Endothelial cell of umbilical vein (primary cell): Measurements from ENCODE around the gene TEX264. TPM values are rescaled to one million over a fixed set of nuclear protein-coding genes. Genes with fewer than 3 reads are reported as not detected.
"Not testable (repeated sequence)": the region's sequence is repeated elsewhere in the genome, so short reads cannot be mapped to it uniquely, and the experiment has no call there.

Source experiments
- BruUV-seq: library from RNA; stranded (reverse); fragments of 400-500 nt; replicated peaks from 2 replicates; lab custom pipeline; 2021; lab: Mats Ljungman, UMichigan
- CTCF ChIA-PET: fragments of 300-600, 350-600 bp; sonication (Branson Sonifier 250); formaldehyde crosslinking; loops from one replicate; lab custom pipeline; 2021; ENCODE audit warnings: antibody characterized with exemption, inconsistent platforms; lab: Charles Lee
- POLR2A ChIA-PET: fragments of 300-600, 350-600 bp; sonication (Branson Sonifier 250); formaldehyde crosslinking; loops from one replicate; lab custom pipeline; 2021; ENCODE audit warnings: antibody characterized with exemption, inconsistent platforms; lab: Charles Lee
- DNase-seq: peaks from one replicate; pipeline ENCODE4 v3.0.0-alpha.2; 2011; ENCODE audit warnings: low read depth, low spot score
- FAIRE-seq: peaks from 2 replicates; lab custom pipeline; 2011; peaks lifted over from hg19 to GRCh38; lab: Jason Lieb, UNC
- H2AFZ ChIP-seq: 2 replicates; pipeline ENCODE4 v1.6.0; 2012; ENCODE audit warnings: low read depth, low read length, control low read depth, inconsistent platforms
- H3K27ac ChIP-seq: 2 replicates; pipeline ENCODE4 v1.5.1; 2011; ENCODE audit warnings: low read depth, mild to moderate bottlenecking, control low read depth, low read length, moderate library complexity; ENCODE audit not compliant: insufficient read depth
- H3K27me3 ChIP-seq, 2 experiments: 2 replicates each; pipeline versions ENCODE4 v1.6.0 to v1.6.1; 2011; ENCODE audit warnings: low read length in 2 of 2, mixed read lengths in 1 of 2; ENCODE audit not compliant: control insufficient read depth in 2 of 2, insufficient read depth in 2 of 2
- H3K36me3 ChIP-seq, 2 experiments: 2 replicates in 1 of 2; 3 replicates in 1 of 2; pipeline ENCODE4 v1.5.1; 2011; ENCODE audit warnings: low read length in 2 of 2, mild to moderate bottlenecking in 1 of 2, moderate library complexity in 1 of 2; ENCODE audit not compliant: control insufficient read depth in 2 of 2, insufficient read depth in 2 of 2; ENCODE audit errors: extremely low read depth in 1 of 2
- H3K4me1 ChIP-seq: 3 replicates; pipeline ENCODE4 v1.5.1; 2011; ENCODE audit warnings: mild to moderate bottlenecking, low read length; ENCODE audit not compliant: control insufficient read depth, insufficient read depth; ENCODE audit errors: extremely low read depth
- H3K4me2 ChIP-seq: 2 replicates; pipeline ENCODE4 v1.6.1; 2011; ENCODE audit warnings: low read length, control low read depth, mixed read lengths; ENCODE audit not compliant: insufficient read depth
- H3K4me3 ChIP-seq, 3 experiments: fragments of 200-600 bp in 1 of 3; sonication (generic), shearing (Covaris generic) in 1 of 3; replicated peaks in 1 of 3; 2 replicates each; pipeline ENCODE4 v1.5.1; 2011 to 2016; ENCODE audit warnings: control low read depth in 3 of 3, low read length in 3 of 3, mild to moderate bottlenecking in 2 of 3, inconsistent platforms in 1 of 3, low read depth in 1 of 3, moderate library complexity in 1 of 3; ENCODE audit not compliant: insufficient read depth in 1 of 3
- H3K79me2 ChIP-seq: 2 replicates; pipeline ENCODE4 v1.6.0; 2012; ENCODE audit warnings: low read length, inconsistent platforms; ENCODE audit not compliant: control insufficient read depth, insufficient read depth
- H3K9ac ChIP-seq: replicated peaks from 2 replicates; pipeline ENCODE3; 2011; ENCODE audit warnings: low read length, control low read depth; ENCODE audit not compliant: insufficient read depth; ENCODE audit errors: extremely low read depth
- H3K9me1 ChIP-seq: replicated peaks from 3 replicates; pipeline ENCODE4 v1.6.0; 2011; ENCODE audit warnings: mild to moderate bottlenecking, low read length; ENCODE audit not compliant: control insufficient read depth, insufficient read depth; ENCODE audit errors: extremely low read depth
- H3K9me3 ChIP-seq: replicated peaks from 2 replicates; pipeline ENCODE4 v1.5.1; 2012; ENCODE audit warnings: low read length, inconsistent platforms; ENCODE audit not compliant: control insufficient read depth, insufficient read depth
- H4K20me1 ChIP-seq: replicated peaks from 2 replicates; pipeline ENCODE3; 2011; ENCODE audit warnings: mild to moderate bottlenecking, low read length; ENCODE audit not compliant: control insufficient read depth, insufficient read depth; ENCODE audit errors: extremely low read depth
- EZH2 ChIP-seq: IDR thresholded peaks from 2 replicates; pipeline ENCODE4 v1.6.1; 2012; ENCODE audit warnings: borderline replicate concordance, low read depth, mild to moderate bottlenecking, moderate library complexity, low read length, inconsistent platforms; ENCODE audit not compliant: severe bottlenecking
- FOS ChIP-seq: IDR thresholded peaks from 2 replicates; pipeline ENCODE4 v1.6.1; 2011; ENCODE audit warnings: mild to moderate bottlenecking, low read length, moderate library complexity, borderline replicate concordance; ENCODE audit not compliant: insufficient read depth
- GATA2 ChIP-seq: IDR thresholded peaks from 2 replicates; pipeline ENCODE4 v1.7.0; 2011; ENCODE audit warnings: low read depth, mild to moderate bottlenecking, moderate library complexity, mixed read lengths, low read length; ENCODE audit not compliant: insufficient read length, insufficient read depth
- JUN ChIP-seq: IDR thresholded peaks from 2 replicates; pipeline ENCODE4 v1.6.1; 2011; ENCODE audit warnings: borderline replicate concordance, low read depth; ENCODE audit not compliant: insufficient read length, insufficient read depth
- MYC ChIP-seq: IDR thresholded peaks from one replicate; pipeline ENCODE4 v1.6.1; 2011; ENCODE audit warnings: mild to moderate bottlenecking, low read depth, low read length
- POLR2A ChIP-seq: IDR thresholded peaks from 2 replicates; pipeline ENCODE4 v1.6.1; 2012; ENCODE audit warnings: low read depth, mild to moderate bottlenecking, control low read depth, low read length
- dilution Hi-C: fragments of 300-500 bp; cut with MboI; formaldehyde crosslinking; loops from one replicate; pipeline ENCODE4 v1.15.0; 2019; ENCODE audit warnings: low sequenced_read_pairs; ENCODE audit not compliant: extremely low pct_ligation_motif_present
- intact Hi-C: fragments of 100-400 bp; cut with micrococcal nuclease; formaldehyde crosslinking; loops from one replicate; pipeline ENCODE4 v1.10.0; 2022
- polyA plus RNA-seq, 4 experiments: library from polyadenylated mRNA; depleted of rRNA in 3 of 4; stranded (reverse) in 3 of 4; unstranded in 1 of 4; fragments of >200 nt; gene quantifications; 2 replicates each; pipeline versions ENCODE4 v1.2.1 to v1.2.3, GENCODE V29; 2011 to 2012; ENCODE audit warnings: missing spikeins in 1 of 4
- total RNA-seq: library from RNA; stranded (reverse); gene quantifications from 2 replicates; pipeline ENCODE4 v1.2.3, GENCODE V29; 2021
- TF ChIP-seq, protein P1 (sequence below), 2 donors: IDR thresholded peaks; 1 replicate in 1 of 2; 2 replicates in 1 of 2; pipeline ENCODE4 v1.5.1; 2011; ENCODE audit warnings: low read length in 2 of 2, mild to moderate bottlenecking in 2 of 2, moderate library complexity in 2 of 2, control low read depth in 1 of 2, inconsistent platforms in 1 of 2, low read depth in 1 of 2; ENCODE audit not compliant: insufficient read depth in 1 of 2; ENCODE audit errors: extremely low read depth in 1 of 2

TEX264 gene
- total and polyA plus RNA-seq, 2 donors (not counting 3 experiments of a cell fraction or from before 2014, with no cell fraction given) = 29.0 to 89.7 TPM

DNA sequence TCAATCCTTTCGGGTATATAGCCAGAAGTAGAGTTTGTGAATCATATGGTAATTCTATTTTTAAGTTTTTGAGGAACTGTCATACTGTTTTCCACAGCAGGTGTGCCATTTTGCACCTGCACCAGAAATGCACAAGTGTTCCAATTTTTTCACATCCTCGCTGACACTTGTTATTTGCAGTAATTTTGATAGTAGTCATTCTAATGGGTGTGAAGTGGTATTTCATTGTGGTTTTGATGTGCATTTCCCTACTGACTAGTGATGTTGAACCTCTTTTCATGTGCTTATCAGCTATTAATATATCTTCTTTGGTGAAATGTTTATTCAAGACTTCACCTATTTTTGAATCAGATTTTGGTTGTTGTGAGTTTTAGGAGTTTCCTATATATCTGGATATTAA, 64.9 kb downstream of the TEX264 start:
- no peak for TF ChIP-seq EZH2
- no peak for TF ChIP-seq JUN
- no peak for TF ChIP-seq MYC
- TF ChIP-seq, protein P1, sequence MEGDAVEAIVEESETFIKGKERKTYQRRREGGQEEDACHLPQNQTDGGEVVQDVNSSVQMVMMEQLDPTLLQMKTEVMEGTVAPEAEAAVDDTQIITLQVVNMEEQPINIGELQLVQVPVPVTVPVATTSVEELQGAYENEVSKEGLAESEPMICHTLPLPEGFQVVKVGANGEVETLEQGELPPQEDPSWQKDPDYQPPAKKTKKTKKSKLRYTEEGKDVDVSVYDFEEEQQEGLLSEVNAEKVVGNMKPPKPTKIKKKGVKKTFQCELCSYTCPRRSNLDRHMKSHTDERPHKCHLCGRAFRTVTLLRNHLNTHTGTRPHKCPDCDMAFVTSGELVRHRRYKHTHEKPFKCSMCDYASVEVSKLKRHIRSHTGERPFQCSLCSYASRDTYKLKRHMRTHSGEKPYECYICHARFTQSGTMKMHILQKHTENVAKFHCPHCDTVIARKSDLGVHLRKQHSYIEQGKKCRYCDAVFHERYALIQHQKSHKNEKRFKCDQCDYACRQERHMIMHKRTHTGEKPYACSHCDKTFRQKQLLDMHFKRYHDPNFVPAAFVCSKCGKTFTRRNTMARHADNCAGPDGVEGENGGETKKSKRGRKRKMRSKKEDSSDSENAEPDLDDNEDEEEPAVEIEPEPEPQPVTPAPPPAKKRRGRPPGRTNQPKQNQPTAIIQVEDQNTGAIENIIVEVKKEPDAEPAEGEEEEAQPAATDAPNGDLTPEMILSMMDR (IDR thresholded peaks at IDR 0.05; ENCODE audit: extremely low read depth in 1 of 2, insufficient read depth in 1 of 2, low read depth in 1 of 2, low read length in 2 of 2) = no peak
- TF ChIP-seq POLR2A = no peak
- TF ChIP-seq GATA2 = no peak
- dilution Hi-C loops = no loop called here
- ChIA-PET CTCF (no interaction called here), POLR2A (no interaction called here)
- DNase-seq (no peak), FAIRE-seq (no peak)
- peaks cover 14 to 20% of the 10 kb centered on the region in 2 experiments for H3K27me3 ChIP-seq
- no peak overlapping the region for H3K4me2 ChIP-seq
- H3K9me1 ChIP-seq = no peaks in the 10 kb centered on the region
- no peak overlapping the region for H3K27ac ChIP-seq
- H3K9me3 ChIP-seq = no peaks in the 10 kb centered on the region
- intact Hi-C loops = no loop called here
- no peak overlapping the region for H3K4me3 ChIP-seq
- no peaks in the 10 kb centered on the region for H4K20me1 ChIP-seq
- no peaks in the 10 kb centered on the region for H3K4me1 ChIP-seq
- H3K9ac ChIP-seq = no peak overlapping the region
- H3K36me3 ChIP-seq = no peaks in the 10 kb centered on the region
- no TSS peak for BruUV-seq
- H2AFZ ChIP-seq = no peak overlapping the region
- no peaks in the 10 kb centered on the region for H3K79me2 ChIP-seq

DNA sequence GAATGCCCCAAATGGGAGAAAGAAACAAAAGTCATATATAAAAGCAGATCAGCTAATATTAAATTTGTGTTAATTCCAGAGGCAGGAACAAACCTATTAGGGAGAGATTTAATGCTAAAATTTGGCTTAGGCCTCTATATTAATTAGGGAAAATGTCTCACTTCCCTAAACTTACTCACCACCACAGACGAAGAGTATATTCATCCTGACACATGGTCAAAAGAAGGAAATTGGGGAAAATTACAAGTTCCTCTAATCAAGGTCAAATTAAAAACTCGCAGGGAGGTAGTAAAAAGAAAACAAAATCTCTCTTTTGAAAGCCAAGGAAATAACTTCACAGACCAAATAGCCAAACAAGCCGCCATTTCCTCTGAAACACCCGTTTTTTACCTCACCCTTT, 68.1 kb downstream of the TEX264 start:
- no peaks in the 10 kb centered on the region for H3K36me3 ChIP-seq
- CTCF ChIA-PET = no interaction called here
- dilution Hi-C loops = no loop called here

DNA sequence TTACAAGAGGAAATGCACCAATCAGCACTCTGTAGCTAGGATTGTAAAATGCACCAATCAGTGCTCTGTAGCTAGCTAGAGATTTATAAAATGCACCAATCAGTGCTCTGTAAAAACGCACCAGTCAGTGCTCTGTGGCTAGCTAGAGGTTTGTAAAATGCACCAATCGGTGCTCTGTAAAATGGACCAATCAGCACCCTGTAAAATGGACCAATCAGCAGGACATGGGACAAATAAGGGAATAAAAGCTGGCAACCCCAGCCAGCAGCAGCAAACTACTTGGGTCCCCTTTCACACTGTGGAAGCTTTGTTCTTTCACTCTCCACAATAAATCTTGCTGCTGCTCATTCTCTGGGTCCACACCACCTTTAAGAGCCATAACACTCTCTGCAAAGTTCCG, 71.3 kb downstream of the TEX264 start:
- H3K9me1 ChIP-seq, H3K4me1 ChIP-seq, POLR2A ChIA-PET, FAIRE-seq, H2AFZ ChIP-seq, H3K9me3 ChIP-seq, H3K36me3 ChIP-seq, DNase-seq, H3K79me2 ChIP-seq, dilution Hi-C loops, intact Hi-C loops, CTCF ChIA-PET, H3K4me2 ChIP-seq, H4K20me1 ChIP-seq, H3K27ac ChIP-seq, BruUV-seq, H3K9ac ChIP-seq, H3K4me3 ChIP-seq: not testable (repeated sequence)
- H3K27me3 ChIP-seq = peaks cover 7 to 12% of the 10 kb centered on the region in 2 experiments

More for the DNA sequence above, 68.1 kb downstream of the TEX264 start:
- H2AFZ ChIP-seq = no peak overlapping the region
- no peak overlapping the region for H3K4me2 ChIP-seq
- no peak overlapping the region for H3K4me3 ChIP-seq
- H3K27ac ChIP-seq = no peak overlapping the region
- DNase-seq (no peak), FAIRE-seq (no peak)
- H3K4me1 ChIP-seq = no peaks in the 10 kb centered on the region
- intact Hi-C loops = no loop called here
- H4K20me1 ChIP-seq = no peaks in the 10 kb centered on the region
- H3K79me2 ChIP-seq = no peaks in the 10 kb centered on the region
- POLR2A ChIA-PET = no interaction called here
- TF ChIP-seq FOS = no peak
- TF ChIP-seq JUN = no peak
- TF ChIP-seq POLR2A = no peak
- BruUV-seq = no TSS peak
- H3K9me1 ChIP-seq = no peaks in the 10 kb centered on the region
- peaks cover 14 to 20% of the 10 kb centered on the region in 2 experiments for H3K27me3 ChIP-seq
- H3K9ac ChIP-seq = no peak overlapping the region
- H3K9me3 ChIP-seq = no peaks in the 10 kb centered on the region
